Medulla oblongata (tissue), 1 donor: ENCODE data around the gene KCNE2.
"Not testable (repeated sequence)": the region's sequence is repeated elsewhere in the genome, so short reads cannot be mapped to it uniquely, and the experiment has no call there.

Experiments used
- DNase-seq: peaks from one replicate; pipeline ENCODE4 v3.0.0-alpha.2; 2015; ENCODE audit errors: extremely low spot score

KCNE2 gene

GRCh38 chr21:34406676-34407075, 42.9 kb downstream of the KCNE2 start:
- not testable (repeated sequence) for DNase-seq

- DNase-seq: not testable (repeated sequence)
Observed at GRCh38 chr21:34407294-34407693, 43.5 kb downstream of the KCNE2 start.

DNA sequence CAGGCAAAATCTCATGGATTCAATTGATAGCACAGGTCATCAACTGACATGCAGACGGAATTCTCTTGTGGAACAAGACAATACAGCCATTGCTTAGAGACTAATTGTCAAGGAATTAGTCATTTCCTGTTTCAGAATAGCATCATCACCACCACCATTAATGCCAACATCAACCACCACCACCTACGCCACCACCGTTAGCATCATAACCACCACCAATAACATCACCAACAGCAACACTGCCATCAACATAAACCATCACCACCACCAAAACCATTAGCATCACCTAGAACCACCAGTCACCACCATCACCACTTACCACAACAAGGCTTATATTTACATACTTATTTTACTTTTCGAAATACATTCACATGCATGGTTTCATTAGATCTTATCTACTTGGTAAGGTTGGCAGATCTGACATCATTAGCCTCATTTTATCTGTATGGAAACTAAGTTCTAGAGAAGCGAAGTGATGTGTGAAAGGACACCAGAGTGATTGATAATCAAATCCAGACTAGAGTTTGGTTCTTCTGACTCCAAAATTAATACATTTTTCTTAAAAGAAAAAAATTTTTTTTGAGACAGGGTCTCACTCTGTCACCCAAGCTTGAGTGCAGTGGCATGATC, 53.8 kb downstream of the KCNE2 start:
- not testable (repeated sequence) for DNase-seq
